HepG2 (cell line): ENCODE results near the gene CSNK1E. TPM values are rescaled to one million over a fixed set of nuclear protein-coding genes. Genes with fewer than 3 reads are reported as not detected.

Experiments used
- ASH2L ChIP-seq: fragments of 300-600, 200-600 bp; sonication (generic); IDR thresholded peaks from 2 replicates; pipeline ENCODE4 v1.7.0; 2017; ENCODE audit warnings: low read depth, mild to moderate bottlenecking, moderate library complexity, mixed read lengths, low read length; ENCODE audit not compliant: insufficient read length
- ATF7-NPFF ChIP-seq: sonication (generic); formaldehyde crosslinking; IDR thresholded peaks from 2 replicates; pipeline ENCODE4 v1.8.1; 2023; ENCODE audit warnings: mild to moderate bottlenecking, low read depth, missing genetic modification reagents, moderate library complexity
- BCL6 ChIP-seq: IDR thresholded peaks from 2 replicates; pipeline ENCODE4 v1.6.1; 2016; ENCODE audit warnings: missing genetic modification reagents, missing compliant biosample characterization
- CC2D1A ChIP-seq: sonication (generic); formaldehyde crosslinking; IDR thresholded peaks from 2 replicates; pipeline ENCODE4 v1.8.1; 2023; ENCODE audit warnings: mild to moderate bottlenecking, missing genetic modification reagents
- HHEX ChIP-seq: IDR thresholded peaks from 2 replicates; pipeline ENCODE4 v1.6.1; 2016; ENCODE audit warnings: control low read depth
- ISL2 ChIP-seq: sonication (generic); formaldehyde crosslinking; IDR thresholded peaks from 2 replicates; pipeline ENCODE4 v1.5.0; 2020; ENCODE audit warnings: missing genetic modification reagents
- KAT7 ChIP-seq: IDR thresholded peaks from 2 replicates; pipeline ENCODE4 v1.6.1; 2018; ENCODE audit warnings: borderline replicate concordance, missing compliant biosample characterization
- KLF16 ChIP-seq, 2 experiments: sonication (generic) in 1 of 2; formaldehyde crosslinking in 1 of 2; IDR thresholded peaks; 2 replicates each; pipeline versions ENCODE4 v1.6.1 to v1.8.0; 2016 to 2023; ENCODE audit warnings: missing genetic modification reagents in 2 of 2, missing compliant biosample characterization in 1 of 2
- MXI1 ChIP-seq: IDR thresholded peaks from 3 replicates; pipeline ENCODE4 v1.6.1; 2012; ENCODE audit warnings: low read depth, low read length, inconsistent platforms, borderline replicate concordance
- MYC ChIP-seq: sonication (generic); formaldehyde crosslinking; IDR thresholded peaks from 2 replicates; pipeline ENCODE4 v1.9.0; 2021; ENCODE audit warnings: missing genetic modification reagents, borderline replicate concordance
- PRPF4 ChIP-seq: fragments of 200-400 bp; formaldehyde crosslinking; IDR thresholded peaks from 2 replicates; pipeline ENCODE4 v1.6.1; 2016; ENCODE audit warnings: low read length, low read depth; ENCODE audit not compliant: poor library complexity, severe bottlenecking
- RBFOX2 ChIP-seq: fragments of 200-400 bp; formaldehyde crosslinking; IDR thresholded peaks from 2 replicates; pipeline ENCODE4 v1.6.1; 2017; ENCODE audit warnings: low read depth, mild to moderate bottlenecking, low read length
- RBM22 ChIP-seq: fragments of 200-400 bp; formaldehyde crosslinking; optimal IDR thresholded peaks from 2 replicates; pipeline ENCODE3; 2017; ENCODE audit warnings: mild to moderate bottlenecking, low read length, moderate library complexity
- SAP130 ChIP-seq: IDR thresholded peaks from 2 replicates; pipeline ENCODE4 v1.6.1; 2016; ENCODE audit warnings: low read depth
- TFDP2 ChIP-seq: sonication (generic); formaldehyde crosslinking; IDR thresholded peaks from 2 replicates; pipeline ENCODE4 v1.4.0; 2020; ENCODE audit warnings: missing genetic modification reagents
- YEATS4 ChIP-seq: sonication (generic); formaldehyde crosslinking; IDR thresholded peaks from 2 replicates; pipeline ENCODE4 v1.4.0; 2020; ENCODE audit warnings: missing genetic modification reagents, borderline replicate concordance
- ZC3H13 ChIP-seq: sonication (generic); formaldehyde crosslinking; IDR thresholded peaks from 2 replicates; pipeline ENCODE4 v1.8.1; 2023; ENCODE audit warnings: mild to moderate bottlenecking, missing genetic modification reagents, moderate library complexity
- ZFP37 ChIP-seq: sonication (generic); formaldehyde crosslinking; IDR thresholded peaks from 2 replicates; pipeline ENCODE4 v1.4.0; 2020; ENCODE audit warnings: missing genetic modification reagents, borderline replicate concordance
- ZMAT3 ChIP-seq: sonication (generic); formaldehyde crosslinking; conservative IDR thresholded peaks from 2 replicates; pipeline ENCODE4 v1.7.0; 2021; ENCODE audit warnings: missing genetic modification reagents
- ZNF207 ChIP-seq: fragments of 450-650 bp; IDR thresholded peaks from 2 replicates; pipeline ENCODE4 v1.6.1; 2016; ENCODE audit warnings: antibody characterized with exemption, borderline replicate concordance
- ZNF362 ChIP-seq: sonication (generic); formaldehyde crosslinking; IDR thresholded peaks from 2 replicates; pipeline ENCODE4 v1.4.0; 2020; ENCODE audit warnings: missing genetic modification reagents, mild to moderate bottlenecking, borderline replicate concordance
- ZNF430 ChIP-seq: sonication (generic); formaldehyde crosslinking; IDR thresholded peaks from 2 replicates; pipeline ENCODE4 v1.9.0; 2021; ENCODE audit warnings: mild to moderate bottlenecking, missing genetic modification reagents
- ZNF563 ChIP-seq: sonication (generic); formaldehyde crosslinking; IDR thresholded peaks from 2 replicates; pipeline ENCODE4 v1.8.0; 2022; ENCODE audit warnings: mild to moderate bottlenecking, moderate library complexity, missing genetic modification reagents
- ZSCAN31 ChIP-seq: sonication (generic); formaldehyde crosslinking; IDR thresholded peaks from 2 replicates; pipeline ENCODE4 v1.5.0; 2020; ENCODE audit warnings: low read depth, mild to moderate bottlenecking, missing genetic modification reagents
- ZSCAN9 ChIP-seq: IDR thresholded peaks from 2 replicates; pipeline ENCODE4 v1.6.1; 2016; ENCODE audit warnings: borderline replicate concordance
- ZZZ3 ChIP-seq: sonication (generic); formaldehyde crosslinking; IDR thresholded peaks from 2 replicates; pipeline ENCODE4 v1.4.0; 2020; ENCODE audit warnings: missing genetic modification reagents, mild to moderate bottlenecking, borderline replicate concordance
- polyA plus RNA-seq, 8 experiments: library from polyadenylated mRNA; depleted of rRNA in 3 of 8; stranded (reverse) in 7 of 8; unstranded in 1 of 8; fragments of >200 nt; fragmentation: Illumina TruSeq in 4 of 8; extraction: Trizol in 4 of 8; gene quantifications; 2 replicates each; pipeline versions ENCODE4 v1.2.1 to v1.2.3, GENCODE V29; 2011 to 2016; ENCODE audit warnings: low read depth in 4 of 8, missing spikeins in 1 of 8, mixed read lengths in 1 of 8; ENCODE audit not compliant: insufficient read depth in 1 of 8
- total RNA-seq, 5 experiments: library from RNA; depleted of rRNA; stranded (reverse); fragments of >200 nt; fragmentation: Illumina TruSeq; extraction: Trizol; gene quantifications; 2 replicates each; pipeline ENCODE4 v1.2.3, GENCODE V29; 2016; ENCODE audit warnings: low read depth in 1 of 5

Gene CSNK1E
- total and polyA plus RNA-seq, 2 of the 13 experiments (the other 11 are each of a cell fraction or from before 2014, with no cell fraction given), result 34.7 to 129 TPM

- TF ChIP-seq TFDP2 (CRISPR knock-in tag), result no peak
- TF ChIP-seq ZZZ3 (CRISPR knock-in tag), result 0 out of 2 replicates have a peak, but pooled peaks have one; percentile 5
- 0 out of 2 replicates have a peak, but pooled peaks have one; percentile 21 for TF ChIP-seq ZC3H13 (CRISPR knock-in tag)
- TF ChIP-seq KAT7, result 0 out of 2 replicates have a peak, but pooled peaks have one; percentile 39
- 0 out of 4 replicates have a peak, but pooled peaks of 1 of the 2 experiments have one; percentile 33 for TF ChIP-seq KLF16 (CRISPR knock-in tag; IDR thresholded peaks at IDR 0.05)
- no peak; the same call in 1 of the 2 replicates for TF ChIP-seq MYC
- TF ChIP-seq PRPF4, result no peak
- peak; percentile 75 for TF ChIP-seq RBFOX2
- TF ChIP-seq RBM22, result no peak
- peak; percentile 33 for TF ChIP-seq ASH2L
- peak; percentile 44; the same call in 1 of the 2 replicates for TF ChIP-seq SAP130 (CRISPR knock-in tag)
- peak; percentile 10; the same call in 1 of the 3 replicates for TF ChIP-seq MXI1
- no peak for TF ChIP-seq ZNF430 (CRISPR knock-in tag)
- TF ChIP-seq ZNF362 (CRISPR knock-in tag), result no peak
- TF ChIP-seq ZMAT3 (CRISPR knock-in tag), result peak; percentile 64
- peak; percentile 24; the same call in 1 of the 2 replicates for TF ChIP-seq ISL2 (CRISPR knock-in tag)
- no peak for TF ChIP-seq CC2D1A (CRISPR knock-in tag)
- no peak for TF ChIP-seq ZSCAN9 (CRISPR knock-in tag)
- no peak for TF ChIP-seq ZNF207
- no peak for TF ChIP-seq ZFP37 (CRISPR knock-in tag)
- TF ChIP-seq ZNF563 (CRISPR knock-in tag), result peak; percentile 55; the same call in 1 of the 2 replicates
- TF ChIP-seq HHEX (CRISPR knock-in tag), result no peak
- peak; percentile 43; the same call in 1 of the 2 replicates for TF ChIP-seq ZSCAN31
- TF ChIP-seq YEATS4, result no peak; the same call in none of the 2 replicates
- TF ChIP-seq BCL6 (CRISPR knock-in tag), result no peak
- no peak for TF ChIP-seq ATF7-NPFF (CRISPR knock-in tag)
Measured at GRCh38 chr22:38316364-38317121, 690 bp downstream of the CSNK1E start (continued).
